Loucy (cell line): ENCODE measurements around the gene CYBRD1.

Experiments used
- H2AFZ ChIP-seq: fragments of 200-600 bp; sonication (generic); 2 replicates; pipeline ENCODE4 v1.6.0; 2016; ENCODE audit warnings: antibody characterized with exemption, mild to moderate bottlenecking, low read length, moderate library complexity
- H3F3A ChIP-seq: fragments of 200-600 bp; 2 replicates; pipeline ENCODE4 v1.6.0; 2016; ENCODE audit warnings: antibody characterized with exemption, low read depth, mild to moderate bottlenecking
- H3K27me3 ChIP-seq: fragments of 200-600 bp; sonication (generic); 2 replicates; pipeline ENCODE4 v1.6.1; 2014; ENCODE audit warnings: low read length, mild to moderate bottlenecking; ENCODE audit not compliant: insufficient read depth, poor library complexity, severe bottlenecking
- H3K36me3 ChIP-seq: fragments of 200-600 bp; sonication (generic); 2 replicates; pipeline ENCODE4 v1.6.1; 2016; ENCODE audit warnings: low read length; ENCODE audit not compliant: insufficient read depth
- H3K4me1 ChIP-seq: fragments of 200-600 bp; sonication (generic); 2 replicates; pipeline ENCODE4 v1.5.1; 2014; ENCODE audit warnings: low read length, mild to moderate bottlenecking; ENCODE audit not compliant: insufficient read depth, poor library complexity, severe bottlenecking
- H3K4me2 ChIP-seq: fragments of 200-600 bp; sonication (generic); 2 replicates; pipeline ENCODE4 v1.6.0; 2014; ENCODE audit warnings: antibody characterized with exemption, low read length, low read depth, mild to moderate bottlenecking; ENCODE audit not compliant: poor library complexity, severe bottlenecking
- H3K4me3 ChIP-seq: fragments of 200-600 bp; sonication (generic); 2 replicates; pipeline ENCODE4 v1.5.1; 2014; ENCODE audit warnings: low read length, mild to moderate bottlenecking, mixed read lengths; ENCODE audit not compliant: poor library complexity, severe bottlenecking
- H3K79me2 ChIP-seq: fragments of 200-600 bp; sonication (generic); 2 replicates; pipeline ENCODE4 v1.6.1; 2014; ENCODE audit warnings: low read length; ENCODE audit not compliant: insufficient read depth
- H3K9ac ChIP-seq: fragments of 200-600 bp; sonication (generic); 2 replicates; pipeline ENCODE4 v1.6.0; 2014; ENCODE audit warnings: mild to moderate bottlenecking, low read depth, low read length, moderate library complexity; ENCODE audit not compliant: poor library complexity, severe bottlenecking
- H3K9me2 ChIP-seq: fragments of 200-600 bp; sonication (generic); replicated peaks from 2 replicates; pipeline ENCODE4 v1.6.1; 2016; ENCODE audit warnings: low read depth, low read length, mixed read lengths
- H3K9me3 ChIP-seq: fragments of 200-600 bp; sonication (generic); 2 replicates; pipeline ENCODE4 v1.6.1; 2014; ENCODE audit warnings: mild to moderate bottlenecking, antibody characterized with exemption, low read length, low read depth; ENCODE audit not compliant: insufficient read depth
- H4K20me1 ChIP-seq: fragments of 200-600 bp; sonication (generic); 2 replicates; pipeline ENCODE4 v1.6.0; 2014; ENCODE audit warnings: antibody characterized with exemption, low read length, mild to moderate bottlenecking; ENCODE audit not compliant: insufficient read depth, poor library complexity, severe bottlenecking
- CTCF ChIP-seq: fragments of 200-600 bp; sonication (generic); conservative IDR thresholded peaks from 2 replicates; pipeline ENCODE4 v1.5.1; 2014; ENCODE audit warnings: mild to moderate bottlenecking, antibody characterized with exemption, low read length
- EZH2phosphoT487 ChIP-seq: fragments of 200-600 bp; IDR thresholded peaks from 2 replicates; pipeline ENCODE4 v1.6.1; 2018; ENCODE audit warnings: antibody characterized with exemption, mild to moderate bottlenecking, moderate library complexity, borderline replicate concordance

Gene CYBRD1

GRCh38 chr2:171602352-171602751 lies 80.1 kb downstream of the CYBRD1 start:
- H3K4me3 ChIP-seq, result no peak overlapping the region
- TF ChIP-seq CTCF, result no peak
- TF ChIP-seq EZH2phosphoT487, result no peak
- no peaks in the 10 kb centered on the region for H3K9me3 ChIP-seq
- H4K20me1 ChIP-seq, result no peaks in the 10 kb centered on the region
- H2AFZ ChIP-seq, result no peak overlapping the region
- no peaks in the 10 kb centered on the region for H3K9me2 ChIP-seq
- H3K36me3 ChIP-seq, result no peaks in the 10 kb centered on the region
- no peaks in the 10 kb centered on the region for H3K79me2 ChIP-seq
- H3K4me1 ChIP-seq, result peaks cover 3% of the 10 kb centered on the region
- no peaks in the 10 kb centered on the region for H3K27me3 ChIP-seq
- no peaks in the 10 kb centered on the region for H3F3A ChIP-seq
- H3K4me2 ChIP-seq, result no peak overlapping the region
- H3K9ac ChIP-seq, result no peak overlapping the region
